ENCODE measurements around the gene ARPC1A.

DNA sequence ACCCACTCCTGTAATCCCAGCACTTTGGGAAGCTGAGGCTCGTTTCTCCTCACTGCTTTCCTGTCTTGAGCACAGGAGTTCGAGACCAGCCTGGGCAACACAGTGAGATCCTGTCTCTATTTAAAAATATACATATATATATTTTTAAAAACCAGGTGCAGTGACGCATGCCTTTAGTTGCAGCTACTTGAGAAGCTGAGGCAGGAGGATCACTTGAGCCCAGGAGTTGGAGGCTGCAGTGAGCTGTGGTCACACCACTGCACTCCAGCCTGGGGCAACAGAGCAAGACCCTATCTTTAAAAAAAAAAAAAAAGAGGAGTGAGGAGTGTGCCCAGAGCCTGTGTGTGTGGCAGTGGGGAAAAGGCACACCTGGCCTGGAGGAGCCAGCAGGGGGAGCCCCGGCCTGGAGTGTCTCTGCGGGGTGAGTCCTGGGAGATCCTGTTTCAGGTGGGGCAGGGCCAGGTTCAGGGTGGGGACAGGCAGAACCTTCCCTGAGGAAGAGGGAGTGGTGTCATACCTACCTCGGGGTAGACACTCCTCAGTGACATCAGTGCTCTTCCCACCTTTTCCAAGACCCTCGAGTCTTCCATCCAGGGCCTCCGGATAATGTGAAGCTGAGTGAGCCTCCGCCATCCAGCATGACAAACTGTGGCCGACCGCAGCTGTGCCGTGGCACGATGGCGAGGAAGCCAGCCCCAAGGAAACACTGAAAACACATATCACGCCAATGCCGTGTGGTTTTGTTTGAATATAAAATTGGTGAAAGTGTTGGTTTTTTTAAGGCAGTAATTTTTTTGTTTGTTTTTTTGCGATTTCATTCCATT lies 39.8 kb downstream of the ARPC1A start:
- TF ChIP-seq EZH2 (IDR thresholded peaks at IDR 0.05; ENCODE audit: insufficient read depth, poor library complexity, severe bottlenecking) (no peak), EZH2phosphoT487 (IDR thresholded peaks at IDR 0.05; ENCODE audit: insufficient read depth, low read depth) (no peak)
